ENCODE data around the gene ALLC.

The ALLC gene

DNA sequence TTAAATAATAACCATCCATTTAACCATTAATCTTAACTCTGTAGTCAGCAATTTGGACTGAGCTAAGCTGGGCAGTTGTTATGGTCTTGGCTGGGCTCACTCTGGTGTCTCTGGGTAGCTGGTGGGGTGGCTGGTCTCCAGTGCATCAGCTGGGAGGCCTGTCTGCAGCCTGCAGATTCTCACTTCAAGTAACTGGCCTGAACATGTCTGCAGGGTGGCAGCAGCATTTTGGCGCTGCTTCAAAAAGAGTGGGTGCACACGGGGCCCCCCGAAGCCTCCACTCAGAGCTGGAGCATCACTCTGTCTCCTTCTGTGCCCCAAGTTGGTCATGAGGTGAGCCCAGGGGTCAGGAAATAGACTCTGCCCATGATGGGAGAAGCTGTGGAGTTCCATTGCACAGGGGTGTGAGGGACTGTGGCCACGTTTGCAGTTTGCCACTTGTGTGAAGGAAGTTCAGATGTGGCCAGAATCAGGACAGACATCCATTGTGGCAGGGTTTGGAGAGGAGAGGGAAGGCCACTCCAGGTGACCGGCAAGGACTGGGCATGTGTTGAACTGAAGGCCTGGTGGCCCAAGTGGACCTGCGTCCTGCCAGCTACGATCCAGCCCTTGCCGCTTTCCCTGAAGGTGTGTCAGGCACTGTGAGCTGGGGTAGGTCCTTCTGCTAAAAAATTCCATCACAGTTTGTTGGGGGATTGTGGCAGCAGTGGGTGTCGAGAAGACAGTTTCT, 4.9 kb upstream of the ALLC start:
- H3K4me3 ChIP-seq (replicated peaks; ENCODE audit: low read depth, low read length): no peak overlapping the region
- no peak for DNase-seq (ENCODE audit: low read depth)
- TF ChIP-seq, protein P1, sequence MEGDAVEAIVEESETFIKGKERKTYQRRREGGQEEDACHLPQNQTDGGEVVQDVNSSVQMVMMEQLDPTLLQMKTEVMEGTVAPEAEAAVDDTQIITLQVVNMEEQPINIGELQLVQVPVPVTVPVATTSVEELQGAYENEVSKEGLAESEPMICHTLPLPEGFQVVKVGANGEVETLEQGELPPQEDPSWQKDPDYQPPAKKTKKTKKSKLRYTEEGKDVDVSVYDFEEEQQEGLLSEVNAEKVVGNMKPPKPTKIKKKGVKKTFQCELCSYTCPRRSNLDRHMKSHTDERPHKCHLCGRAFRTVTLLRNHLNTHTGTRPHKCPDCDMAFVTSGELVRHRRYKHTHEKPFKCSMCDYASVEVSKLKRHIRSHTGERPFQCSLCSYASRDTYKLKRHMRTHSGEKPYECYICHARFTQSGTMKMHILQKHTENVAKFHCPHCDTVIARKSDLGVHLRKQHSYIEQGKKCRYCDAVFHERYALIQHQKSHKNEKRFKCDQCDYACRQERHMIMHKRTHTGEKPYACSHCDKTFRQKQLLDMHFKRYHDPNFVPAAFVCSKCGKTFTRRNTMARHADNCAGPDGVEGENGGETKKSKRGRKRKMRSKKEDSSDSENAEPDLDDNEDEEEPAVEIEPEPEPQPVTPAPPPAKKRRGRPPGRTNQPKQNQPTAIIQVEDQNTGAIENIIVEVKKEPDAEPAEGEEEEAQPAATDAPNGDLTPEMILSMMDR (IDR thresholded peaks at IDR 0.05; ENCODE audit: low read length, missing control alignments): no peak

DNA sequence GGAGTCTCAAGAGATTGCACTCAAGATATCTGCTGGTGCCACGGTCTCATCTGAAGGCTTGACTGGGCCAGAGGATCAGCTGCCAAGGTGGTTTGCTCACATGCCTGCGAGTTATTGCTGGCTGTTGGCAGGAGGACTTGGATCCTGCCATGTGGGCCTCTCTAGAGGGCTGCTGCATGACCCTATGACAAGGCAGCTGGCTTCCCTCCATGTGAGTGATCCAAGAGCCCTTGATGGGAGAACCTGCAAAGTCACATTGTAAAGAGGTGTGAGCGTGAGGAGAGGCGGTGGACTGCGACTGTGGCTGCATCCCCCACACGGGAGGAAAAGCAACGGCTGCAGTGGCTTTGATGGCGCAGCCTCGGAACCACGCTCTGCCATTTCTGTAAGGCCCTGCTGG, 4.0 kb upstream of the ALLC start:
- no peak for DNase-seq (ENCODE audit: low read depth)
- H3K4me3 ChIP-seq (replicated peaks; ENCODE audit: low read depth, low read length): no peak overlapping the region
- TF ChIP-seq, protein P1 (IDR thresholded peaks at IDR 0.05; ENCODE audit: low read length, missing control alignments): no peak

DNA sequence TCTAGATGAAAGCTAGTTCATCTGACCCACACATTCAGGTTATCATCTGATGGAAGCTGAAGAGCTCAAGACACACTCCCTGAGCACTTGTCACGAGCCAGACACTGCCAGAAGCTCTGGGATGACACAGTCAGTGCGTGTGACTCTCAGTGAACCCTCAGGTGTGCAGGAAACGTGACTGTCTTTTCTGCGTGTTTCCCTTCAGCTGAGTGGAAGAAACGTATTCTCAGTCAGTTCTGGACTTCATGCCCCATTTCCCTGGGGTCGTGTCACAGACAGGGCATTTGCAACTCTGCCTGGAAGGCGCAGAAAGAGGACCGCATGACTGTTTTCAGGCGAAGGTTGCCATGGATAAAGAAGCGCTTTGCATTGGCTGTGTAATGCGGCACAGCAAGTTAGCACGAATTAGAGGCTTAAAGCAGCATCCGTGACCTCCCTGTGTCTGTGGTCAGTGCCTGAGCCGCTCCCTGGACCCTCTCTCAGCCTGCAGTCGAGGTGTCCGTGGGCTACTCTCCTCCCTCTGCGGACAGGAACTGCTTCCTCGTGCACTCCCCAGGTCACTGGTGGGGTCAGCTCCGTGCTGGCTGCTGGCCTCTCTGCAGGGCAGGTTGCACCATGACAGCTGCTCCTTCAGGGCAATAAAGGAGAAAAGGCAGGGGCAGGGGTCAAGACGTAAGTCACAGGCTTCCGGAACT, 3.3 kb upstream of the ALLC start:
- TF ChIP-seq, protein P1 (IDR thresholded peaks at IDR 0.05; ENCODE audit: low read length, missing control alignments): no peak
- no peak overlapping the region for H3K4me3 ChIP-seq (replicated peaks; ENCODE audit: low read depth, low read length)
- no peak for DNase-seq (ENCODE audit: low read depth)

DNA sequence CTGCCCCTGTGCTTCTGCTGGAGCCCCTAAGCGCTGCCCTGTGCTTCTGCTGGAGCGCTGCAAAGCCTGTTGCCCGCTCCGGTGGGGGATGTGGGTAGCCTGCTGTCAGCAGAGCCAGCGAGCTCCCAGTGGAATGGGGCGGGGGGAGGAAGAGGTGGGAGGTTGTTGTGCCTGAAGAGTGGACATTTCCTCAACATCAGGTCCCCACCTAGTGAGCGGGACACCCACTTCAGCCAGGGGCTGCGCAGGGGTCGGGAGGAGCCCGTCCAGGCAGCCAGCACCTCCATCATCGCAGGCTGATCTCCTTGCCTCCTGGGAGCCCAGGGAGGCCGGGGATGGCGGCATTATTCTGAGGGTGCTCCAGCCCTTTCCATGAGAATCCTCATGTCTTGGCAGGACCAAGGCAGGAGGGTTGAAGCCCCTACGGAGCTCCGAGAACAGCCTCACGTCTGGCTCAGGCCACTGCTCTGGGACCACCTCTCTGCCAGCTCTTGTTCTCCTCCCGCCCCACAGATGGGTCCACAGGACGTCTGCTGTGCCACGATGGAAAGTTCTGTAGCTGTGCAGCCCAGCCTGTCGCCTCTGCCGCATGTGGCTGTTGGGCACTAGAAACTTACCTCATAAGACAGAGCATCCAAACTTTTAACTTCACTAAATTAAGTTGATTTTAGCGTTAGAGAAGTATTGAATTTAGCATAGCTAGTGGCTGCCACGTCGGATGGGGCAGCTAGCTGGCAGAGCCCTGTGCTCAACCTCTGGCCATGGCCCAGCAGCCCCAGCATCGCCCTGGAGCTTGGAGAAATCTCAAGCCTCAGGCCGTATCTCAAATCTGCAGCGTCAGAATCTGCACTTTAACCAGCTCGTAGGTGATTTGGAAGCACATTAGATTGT, 1.9 kb upstream of the ALLC start:
- TF ChIP-seq, protein P1 (IDR thresholded peaks at IDR 0.05; ENCODE audit: low read length, missing control alignments): no peak
- H3K4me3 ChIP-seq (replicated peaks; ENCODE audit: low read depth, low read length): no peak overlapping the region

DNA sequence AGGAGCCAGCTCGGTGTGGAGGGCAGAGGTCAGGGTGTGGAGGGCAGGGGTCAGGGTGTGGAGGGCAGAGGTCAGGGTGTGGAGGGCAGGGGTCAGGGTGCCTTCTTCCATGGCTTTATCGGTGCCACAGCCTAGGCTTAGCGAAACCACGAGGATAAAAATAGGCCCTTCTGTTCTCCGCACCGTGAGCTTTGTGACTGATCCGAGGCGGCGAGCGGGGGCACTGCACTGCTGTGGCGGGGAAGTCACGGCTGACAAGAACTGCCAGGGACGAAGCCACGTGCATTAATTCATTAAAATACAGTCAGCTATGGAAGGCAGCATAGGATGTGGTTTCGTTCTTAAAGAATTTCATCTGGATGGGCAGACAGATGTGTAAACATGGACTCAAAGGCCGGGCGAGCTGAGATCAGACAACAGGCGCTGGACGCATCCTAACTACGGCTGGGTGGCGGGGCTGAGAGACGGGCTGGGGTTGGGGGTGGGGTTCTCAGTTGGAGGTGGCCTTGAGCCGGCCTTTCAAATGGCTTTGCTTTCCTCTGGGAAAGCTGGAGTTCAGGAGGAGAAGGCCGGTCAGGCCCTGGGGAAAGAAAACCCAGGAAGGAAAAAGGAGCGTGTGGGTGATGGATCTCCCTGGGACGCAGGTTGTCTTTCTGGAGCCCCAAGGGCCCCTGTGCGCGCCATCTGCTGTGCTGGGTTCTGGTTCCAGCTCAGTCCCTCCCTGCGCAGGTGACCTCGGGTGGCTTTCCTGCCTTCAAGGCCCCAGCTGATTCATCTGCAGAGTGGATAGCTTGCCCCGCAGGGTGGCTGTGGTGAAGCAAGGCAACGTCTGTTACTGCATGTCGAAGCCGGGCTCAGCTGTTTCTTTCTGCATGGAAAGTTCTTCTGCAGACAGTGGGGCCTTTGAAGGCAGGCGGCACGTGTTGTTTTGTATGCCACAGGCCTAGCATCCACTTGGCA, 958 bp upstream of the ALLC start:
- TF ChIP-seq, protein P1 (IDR thresholded peaks at IDR 0.05; ENCODE audit: low read length, missing control alignments): no peak
- no peak for DNase-seq (ENCODE audit: low read depth)
- no peak overlapping the region for H3K4me3 ChIP-seq (replicated peaks; ENCODE audit: low read depth, low read length)

More for the DNA sequence above, 1.9 kb upstream of the ALLC start:
- no peak for DNase-seq (ENCODE audit: low read depth)

All from fibroblast of pulmonary artery (primary cell).